Measurements from ENCODE around the gene LDLRAD4.

GRCh38 chr18:13427354-13427753 is 208.8 kb downstream of the LDLRAD4 start:
- TF ChIP-seq, protein P1, sequence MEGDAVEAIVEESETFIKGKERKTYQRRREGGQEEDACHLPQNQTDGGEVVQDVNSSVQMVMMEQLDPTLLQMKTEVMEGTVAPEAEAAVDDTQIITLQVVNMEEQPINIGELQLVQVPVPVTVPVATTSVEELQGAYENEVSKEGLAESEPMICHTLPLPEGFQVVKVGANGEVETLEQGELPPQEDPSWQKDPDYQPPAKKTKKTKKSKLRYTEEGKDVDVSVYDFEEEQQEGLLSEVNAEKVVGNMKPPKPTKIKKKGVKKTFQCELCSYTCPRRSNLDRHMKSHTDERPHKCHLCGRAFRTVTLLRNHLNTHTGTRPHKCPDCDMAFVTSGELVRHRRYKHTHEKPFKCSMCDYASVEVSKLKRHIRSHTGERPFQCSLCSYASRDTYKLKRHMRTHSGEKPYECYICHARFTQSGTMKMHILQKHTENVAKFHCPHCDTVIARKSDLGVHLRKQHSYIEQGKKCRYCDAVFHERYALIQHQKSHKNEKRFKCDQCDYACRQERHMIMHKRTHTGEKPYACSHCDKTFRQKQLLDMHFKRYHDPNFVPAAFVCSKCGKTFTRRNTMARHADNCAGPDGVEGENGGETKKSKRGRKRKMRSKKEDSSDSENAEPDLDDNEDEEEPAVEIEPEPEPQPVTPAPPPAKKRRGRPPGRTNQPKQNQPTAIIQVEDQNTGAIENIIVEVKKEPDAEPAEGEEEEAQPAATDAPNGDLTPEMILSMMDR (IDR thresholded peaks at IDR 0.05; ENCODE audit: insufficient read depth, low read length, poor library complexity, severe bottlenecking) = no peak
- TF ChIP-seq EZH2phosphoT487 (conservative IDR thresholded peaks at IDR 0.05; ENCODE audit: low read length) = no peak

Data from SU-DHL-6 (cell line).